ENCODE data around the gene HTT. TPM values are rescaled to one million over a fixed set of nuclear protein-coding genes. Genes with fewer than 3 reads are reported as not detected.
A peak's percentile ranks its signal among the peaks of the same experiment; 100 is the strongest.

Gene HTT
- total RNA-seq, 2 experiments from 2014 or later = 56.9 to 62.6 TPM

DNA sequence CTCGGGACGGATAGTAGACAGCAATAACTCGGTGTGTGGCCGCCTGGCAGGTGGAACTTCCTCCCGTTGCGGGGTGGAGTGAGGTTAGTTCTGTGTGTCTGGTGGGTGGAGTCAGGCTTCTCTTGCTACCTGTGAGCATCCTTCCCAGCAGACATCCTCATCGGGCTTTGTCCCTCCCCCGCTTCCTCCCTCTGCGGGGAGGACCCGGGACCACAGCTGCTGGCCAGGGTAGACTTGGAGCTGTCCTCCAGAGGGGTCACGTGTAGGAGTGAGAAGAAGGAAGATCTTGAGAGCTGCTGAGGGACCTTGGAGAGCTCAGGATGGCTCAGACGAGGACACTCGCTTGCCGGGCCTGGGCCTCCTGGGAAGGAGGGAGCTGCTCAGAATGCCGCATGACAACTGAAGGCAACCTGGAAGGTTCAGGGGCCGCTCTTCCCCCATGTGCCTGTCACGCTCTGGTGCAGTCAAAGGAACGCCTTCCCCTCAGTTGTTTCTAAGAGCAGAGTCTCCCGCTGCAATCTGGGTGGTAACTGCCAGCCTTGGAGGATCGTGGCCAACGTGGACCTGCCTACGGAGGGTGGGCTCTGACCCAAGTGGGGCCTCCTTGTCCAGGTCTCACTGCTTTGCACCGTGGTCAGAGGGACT is 168.8 kb downstream of the HTT start:
- ChIA-PET POLR2A (no interaction called here), CTCF (no interaction called here)
- Histone ChIP-seq H3K27me3 (ENCODE audit: control insufficient read depth in 1 of 2, insufficient read depth in 2 of 2, low read length in 2 of 2) (no peaks in the 10 kb centered on the region), H3K4me3 (ENCODE audit: low read length) (no peak overlapping the region), H3K9me3 (ENCODE audit: control insufficient read depth in 1 of 2, insufficient read depth in 1 of 2, low read length in 2 of 2) (no peaks in the 10 kb centered on the region), H3K4me1 (ENCODE audit: insufficient read depth, low read length) (peaks cover 9% of the 10 kb centered on the region), H3K27ac (ENCODE audit: low read depth in 1 of 2, low read length in 2 of 2) (no peak overlapping the region), H3K36me3 (ENCODE audit: insufficient read depth, low read length) (peaks cover 22% of the 10 kb centered on the region)
- TF ChIP-seq, protein P1, sequence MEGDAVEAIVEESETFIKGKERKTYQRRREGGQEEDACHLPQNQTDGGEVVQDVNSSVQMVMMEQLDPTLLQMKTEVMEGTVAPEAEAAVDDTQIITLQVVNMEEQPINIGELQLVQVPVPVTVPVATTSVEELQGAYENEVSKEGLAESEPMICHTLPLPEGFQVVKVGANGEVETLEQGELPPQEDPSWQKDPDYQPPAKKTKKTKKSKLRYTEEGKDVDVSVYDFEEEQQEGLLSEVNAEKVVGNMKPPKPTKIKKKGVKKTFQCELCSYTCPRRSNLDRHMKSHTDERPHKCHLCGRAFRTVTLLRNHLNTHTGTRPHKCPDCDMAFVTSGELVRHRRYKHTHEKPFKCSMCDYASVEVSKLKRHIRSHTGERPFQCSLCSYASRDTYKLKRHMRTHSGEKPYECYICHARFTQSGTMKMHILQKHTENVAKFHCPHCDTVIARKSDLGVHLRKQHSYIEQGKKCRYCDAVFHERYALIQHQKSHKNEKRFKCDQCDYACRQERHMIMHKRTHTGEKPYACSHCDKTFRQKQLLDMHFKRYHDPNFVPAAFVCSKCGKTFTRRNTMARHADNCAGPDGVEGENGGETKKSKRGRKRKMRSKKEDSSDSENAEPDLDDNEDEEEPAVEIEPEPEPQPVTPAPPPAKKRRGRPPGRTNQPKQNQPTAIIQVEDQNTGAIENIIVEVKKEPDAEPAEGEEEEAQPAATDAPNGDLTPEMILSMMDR (IDR thresholded peaks at IDR 0.05) = no peak
- peak; percentile 68 for ATAC-seq (ENCODE audit: poor library complexity)
- Mint-ChIP-seq H3K4me1 (ENCODE audit: low read depth) (peaks cover 18% of the 10 kb centered on the region), H3K36me3 (ENCODE audit: low read depth) (peaks cover 28% of the 10 kb centered on the region), H3K27me3 (no peaks in the 10 kb centered on the region), H3K9me3 (no peaks in the 10 kb centered on the region), H3K4me3 (no peak overlapping the region), H3K27ac (peak overlapping the region; percentile 51)
- DNase-seq = peak in 5 of 14 experiments; percentile 10 to 44 (median 13)
- intact Hi-C loops (cut with DNase I, micrococcal nuclease) = no loop called here

DNA sequence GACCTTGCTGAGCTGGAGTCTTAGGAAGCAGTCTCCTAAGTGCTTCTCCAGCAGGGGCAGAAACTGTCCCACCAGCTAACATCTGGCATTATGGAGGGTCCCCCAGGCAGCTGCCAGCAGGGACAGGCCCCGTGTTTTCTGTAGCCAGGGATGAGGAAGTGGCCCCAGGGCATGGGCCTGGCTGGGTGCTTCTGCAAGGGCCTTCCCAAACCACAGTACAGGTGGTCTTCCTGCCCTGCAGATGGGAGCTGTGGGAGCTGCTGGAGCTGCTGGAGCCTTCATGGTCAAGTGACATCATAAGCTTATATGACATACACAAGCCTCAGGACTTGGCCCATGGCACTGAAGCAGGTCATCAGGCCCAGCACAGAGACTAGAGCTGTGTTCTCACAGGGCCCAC is 169.5 kb downstream of the HTT start:
- intact Hi-C loops (cut with DNase I, micrococcal nuclease) = no loop called here
- POLR2A ChIA-PET = no interaction called here
- CTCF ChIA-PET = no interaction called here
- Mint-ChIP-seq H3K4me3 (no peak overlapping the region), H3K27me3 (no peaks in the 10 kb centered on the region), H3K36me3 (ENCODE audit: low read depth) (peaks cover 21% of the 10 kb centered on the region), H3K27ac (no peak overlapping the region), H3K9me3 (no peaks in the 10 kb centered on the region), H3K4me1 (ENCODE audit: low read depth) (peaks cover 18% of the 10 kb centered on the region)
- Histone ChIP-seq H3K27ac (ENCODE audit: low read depth in 1 of 2, low read length in 2 of 2) (no peak overlapping the region), H3K4me3 (ENCODE audit: low read length) (no peak overlapping the region), H3K27me3 (ENCODE audit: control insufficient read depth in 1 of 2, insufficient read depth in 2 of 2, low read length in 2 of 2) (no peaks in the 10 kb centered on the region), H3K4me1 (ENCODE audit: insufficient read depth, low read length) (peaks cover 9% of the 10 kb centered on the region), H3K36me3 (ENCODE audit: insufficient read depth, low read length) (peaks cover 16% of the 10 kb centered on the region), H3K9me3 (ENCODE audit: control insufficient read depth in 1 of 2, insufficient read depth in 1 of 2, low read length in 2 of 2) (no peaks in the 10 kb centered on the region)
- TF ChIP-seq, protein P1 (IDR thresholded peaks at IDR 0.05) = no peak
- no peak for DNase-seq
- ATAC-seq (ENCODE audit: poor library complexity) = no peak

DNA sequence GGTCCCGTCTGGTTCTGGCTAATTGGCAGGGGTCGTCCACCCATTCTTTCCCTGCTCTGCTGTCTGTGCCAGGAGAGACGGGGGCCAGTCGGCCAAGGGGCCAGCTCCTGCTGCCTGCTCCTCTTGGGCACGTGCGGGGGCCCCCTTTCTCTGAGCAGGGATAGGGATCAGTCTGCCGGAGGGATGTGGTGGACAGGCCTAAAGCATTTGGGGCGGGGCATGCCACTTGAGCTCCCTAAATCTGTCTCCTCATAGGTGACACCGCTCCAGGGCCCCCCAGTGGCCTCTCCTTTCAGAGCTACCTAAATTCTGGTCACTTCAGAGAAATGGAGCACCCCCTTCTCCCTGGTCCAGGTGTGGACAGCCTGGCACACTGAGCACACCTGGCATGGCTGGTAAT is 170.3 kb downstream of the HTT start:
- ATAC-seq (ENCODE audit: poor library complexity) = no peak
- intact Hi-C loops (cut with DNase I, micrococcal nuclease) = no loop called here
- Mint-ChIP-seq H3K4me1 (ENCODE audit: low read depth) (peaks cover 18% of the 10 kb centered on the region), H3K4me3 (no peak overlapping the region), H3K27me3 (no peaks in the 10 kb centered on the region), H3K36me3 (ENCODE audit: low read depth) (peaks cover 16% of the 10 kb centered on the region), H3K9me3 (no peaks in the 10 kb centered on the region), H3K27ac (no peak overlapping the region)
- H3K4me1 ChIP-seq (ENCODE audit: insufficient read depth, low read length) = peaks cover 9% of the 10 kb centered on the region
- CTCF ChIA-PET = no interaction called here
- POLR2A ChIA-PET = no interaction called here
- no peaks in the 10 kb centered on the region for H3K9me3 ChIP-seq (ENCODE audit: control insufficient read depth in 1 of 2, insufficient read depth in 1 of 2, low read length in 2 of 2)
- TF ChIP-seq, protein P1 (IDR thresholded peaks at IDR 0.05) = no peak
- peaks cover 9% of the 10 kb centered on the region for H3K36me3 ChIP-seq (ENCODE audit: insufficient read depth, low read length)
- no peak overlapping the region for H3K27ac ChIP-seq (ENCODE audit: low read depth in 1 of 2, low read length in 2 of 2)
- DNase-seq = no peak
- H3K27me3 ChIP-seq (ENCODE audit: control insufficient read depth in 1 of 2, insufficient read depth in 2 of 2, low read length in 2 of 2) = no peaks in the 10 kb centered on the region
- no peak overlapping the region for H3K4me3 ChIP-seq (ENCODE audit: low read length)
